Stimulated activated CD8-positive, alpha-beta memory T cell treated with anti-CD3 and anti-CD28 coated beads, Interleukin-4, amount 100 ng/mL, for 48 hours (primary cell): ENCODE measurements around the gene IP6K3.

Experiments used
- DNase-seq: peaks from one replicate; pipeline ENCODE4 v3.0.0-alpha.2; 2020

The IP6K3 gene

GRCh38 chr6:33738879-33739278, 7.8 kb downstream of the IP6K3 start:
- DNase-seq: no peak

GRCh38 chr6:33738153-33738552, 8.6 kb downstream of the IP6K3 start:
- DNase-seq: no peak

- DNase-seq: no peak
Observed at GRCh38 chr6:33737267-33738026, 9.3 kb downstream of the IP6K3 start.

GRCh38 chr6:33735216-33735615, 11.5 kb downstream of the IP6K3 start:
- DNase-seq: no peak

GRCh38 chr6:33733709-33734007, 13.0 kb downstream of the IP6K3 start:
- DNase-seq: no peak

GRCh38 chr6:33732817-33733708, 13.6 kb downstream of the IP6K3 start:
- no peak for DNase-seq

- no peak for DNase-seq
Observed at GRCh38 chr6:33732385-33732784, 14.3 kb downstream of the IP6K3 start.

- no peak for DNase-seq
Observed at GRCh38 chr6:33731751-33732282, 14.9 kb downstream of the IP6K3 start.

- no peak for DNase-seq
Observed at GRCh38 chr6:33731035-33731434, 15.7 kb downstream of the IP6K3 start.

GRCh38 chr6:33730611-33731010, 16.1 kb downstream of the IP6K3 start:
- no peak for DNase-seq

- DNase-seq: no peak
Observed at GRCh38 chr6:33729059-33729458, 17.6 kb downstream of the IP6K3 start.

GRCh38 chr6:33728438-33728837, 18.3 kb downstream of the IP6K3 start:
- no peak for DNase-seq

GRCh38 chr6:33727932-33728331, 18.8 kb downstream of the IP6K3 start:
- no peak for DNase-seq

- DNase-seq: no peak
Observed at GRCh38 chr6:33727126-33727525, 19.6 kb downstream of the IP6K3 start.

GRCh38 chr6:33726696-33727095, 20.0 kb downstream of the IP6K3 start:
- DNase-seq: no peak

GRCh38 chr6:33725891-33726673, 20.6 kb downstream of the IP6K3 start:
- no peak for DNase-seq

GRCh38 chr6:33725222-33725621, 21.5 kb downstream of the IP6K3 start:
- DNase-seq: no peak

- no peak for DNase-seq
Observed at GRCh38 chr6:33724102-33725023, 22.3 kb downstream of the IP6K3 start.

- no peak for DNase-seq
Observed at GRCh38 chr6:33723371-33724085, 23.2 kb downstream of the IP6K3 start.

GRCh38 chr6:33722103-33722623, 24.5 kb downstream of the IP6K3 start:
- no peak for DNase-seq

GRCh38 chr6:33721508-33721907, 25.2 kb downstream of the IP6K3 start:
- no peak for DNase-seq
